Measurements from ENCODE around the gene HBM.
"Not testable (repeated sequence)": the region's sequence is repeated elsewhere in the genome, so short reads cannot be mapped to it uniquely, and the experiment has no call there.

Gene HBM

GRCh38 chr16:133716-134115 is 32.1 kb upstream of the HBM start:
- H3K4me3 Mint-ChIP-seq = no peak overlapping the region
- no peak overlapping the region for H3K27ac Mint-ChIP-seq

DNA sequence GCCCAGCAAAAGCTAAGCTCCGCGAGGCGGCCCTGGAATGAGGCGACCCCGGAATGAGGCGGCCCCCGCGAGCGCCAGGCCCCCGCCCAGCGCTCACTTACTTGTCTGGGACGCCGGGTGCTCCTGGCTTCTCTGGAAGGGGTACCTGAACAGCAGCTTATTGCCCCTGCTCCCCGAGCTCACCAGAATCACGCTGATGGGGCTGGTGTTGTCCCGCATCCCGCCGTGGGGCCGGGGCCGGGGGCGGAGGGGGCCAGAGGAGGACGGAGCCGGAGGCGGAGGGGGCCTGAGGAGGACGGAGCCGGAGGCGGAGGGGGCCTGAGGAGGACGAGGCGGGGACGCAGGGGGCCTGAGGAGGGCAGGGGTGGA is 27.7 kb upstream of the HBM start:
- H3K9me3 Mint-ChIP-seq = no peaks in the 10 kb centered on the region
- no peaks in the 10 kb centered on the region for H3K27me3 Mint-ChIP-seq
- H3K4me3 Mint-ChIP-seq = peak overlapping the region; percentile 80
- H3K36me3 Mint-ChIP-seq = peaks cover 2% of the 10 kb centered on the region
- H3K4me1 Mint-ChIP-seq = peaks cover 13% of the 10 kb centered on the region
- peak overlapping the region; percentile 95 for H3K27ac Mint-ChIP-seq
- DNase-seq (ENCODE audit: low spot score in 2 of 2) (peak in 1 of 2 donors; percentile 41), ATAC-seq (ENCODE audit: low read depth) (no peak)

More at GRCh38 chr16:133716-134115, 32.1 kb upstream of the HBM start:
- DNase-seq (ENCODE audit: low spot score in 2 of 2) = no peak
- Mint-ChIP-seq H3K4me1 (peaks cover 16% of the 10 kb centered on the region), H3K27me3 (no peaks in the 10 kb centered on the region), H3K36me3 (peaks cover 6% of the 10 kb centered on the region), H3K9me3 (no peaks in the 10 kb centered on the region)
- no peak for ATAC-seq (ENCODE audit: low read depth)

- no peak overlapping the region for H3K4me3 Mint-ChIP-seq
- H3K9me3 Mint-ChIP-seq = no peaks in the 10 kb centered on the region
- peaks cover 4% of the 10 kb centered on the region for H3K4me1 Mint-ChIP-seq
- H3K36me3 Mint-ChIP-seq = peaks cover 2% of the 10 kb centered on the region
- H3K27me3 Mint-ChIP-seq = peaks cover 11% of the 10 kb centered on the region
- ATAC-seq (ENCODE audit: low read depth) = no peak
- DNase-seq (ENCODE audit: low spot score in 2 of 2) = no peak
- H3K27ac Mint-ChIP-seq = no peak overlapping the region
Observed at GRCh38 chr16:140175-140857, 25.5 kb upstream of the HBM start.

DNA sequence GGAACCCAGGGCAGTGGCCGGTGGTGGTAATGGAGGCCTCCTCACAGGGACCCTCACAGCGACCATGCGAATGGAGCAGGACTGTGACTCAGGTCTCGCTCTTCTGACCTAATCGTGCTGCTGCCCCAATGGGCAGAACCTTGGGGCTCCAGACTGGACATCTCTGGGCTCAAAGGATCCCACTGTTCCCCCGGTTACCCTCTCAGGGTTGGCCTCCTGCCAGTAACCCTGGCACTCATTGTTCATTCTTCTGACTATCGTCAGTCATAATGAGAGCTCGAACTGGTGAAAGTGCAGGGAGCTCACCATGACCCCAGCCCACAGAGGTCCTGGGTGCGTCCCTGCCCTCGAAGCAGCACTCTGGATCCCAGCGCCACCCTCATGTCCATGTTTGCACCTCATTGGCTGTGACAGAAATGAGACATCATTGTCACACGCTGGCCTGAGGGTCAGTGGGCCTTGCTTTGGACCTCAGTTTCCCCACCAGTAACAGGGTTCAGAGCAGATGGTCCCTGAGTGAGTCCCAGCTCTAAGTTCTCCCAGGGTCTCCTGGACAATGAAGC is 23.3 kb upstream of the HBM start:
- Mint-ChIP-seq H3K36me3 (no peaks in the 10 kb centered on the region), H3K27ac (no peak overlapping the region), H3K4me3 (no peak overlapping the region), H3K27me3 (peaks cover 11% of the 10 kb centered on the region), H3K9me3 (no peaks in the 10 kb centered on the region), H3K4me1 (no peaks in the 10 kb centered on the region)
- ATAC-seq (ENCODE audit: low read depth) = no peak
- DNase-seq (ENCODE audit: low spot score in 2 of 2) = no peak

DNA sequence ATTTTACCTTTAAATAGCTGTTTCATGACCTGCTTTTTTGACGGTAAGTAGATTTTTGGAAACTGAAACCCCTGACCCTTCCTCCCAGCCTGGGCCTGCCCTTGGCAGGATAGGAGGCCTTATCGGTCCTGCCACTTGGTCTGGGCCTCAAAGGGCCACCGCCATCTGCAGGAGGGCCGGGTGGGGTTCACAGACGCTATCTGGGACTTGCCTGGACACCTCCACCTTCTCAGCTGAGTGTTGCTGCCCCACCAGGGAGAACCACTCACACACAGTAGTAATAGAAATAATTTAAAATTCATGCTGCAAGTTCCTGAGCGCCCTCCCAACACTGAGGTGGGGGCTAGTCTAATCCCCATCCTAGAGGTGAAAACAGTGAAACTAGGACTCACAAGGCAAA is 22.7 kb upstream of the HBM start:
- no peak for DNase-seq (ENCODE audit: low spot score in 2 of 2)
- no peak for ATAC-seq (ENCODE audit: low read depth)
- Mint-ChIP-seq H3K4me1 (no peaks in the 10 kb centered on the region), H3K27ac (no peak overlapping the region), H3K4me3 (no peak overlapping the region), H3K27me3 (peaks cover 11% of the 10 kb centered on the region), H3K36me3 (no peaks in the 10 kb centered on the region), H3K9me3 (no peaks in the 10 kb centered on the region)

DNA sequence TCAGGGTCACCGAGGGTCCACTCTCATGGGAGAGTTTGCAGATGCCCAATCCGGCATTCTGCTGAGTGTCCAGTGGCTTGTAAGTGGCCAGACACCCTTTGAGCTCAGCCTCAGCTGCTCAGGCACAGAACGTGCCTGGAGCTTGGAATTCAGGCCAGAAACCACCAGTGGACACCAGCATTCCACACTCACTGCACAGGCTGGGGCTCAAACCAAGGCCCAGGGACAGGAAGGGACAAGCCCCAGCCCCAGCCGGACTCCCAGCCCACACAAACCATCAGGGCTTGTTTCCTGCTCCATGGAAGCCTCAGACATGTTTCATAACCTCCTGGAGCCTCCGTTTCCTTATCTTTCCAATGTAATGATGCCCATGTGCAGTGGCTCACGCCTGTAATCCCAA is 22.3 kb upstream of the HBM start:
- DNase-seq (ENCODE audit: low spot score in 2 of 2) = no peak
- no peak for ATAC-seq (ENCODE audit: low read depth)
- no peaks in the 10 kb centered on the region for H3K4me1 Mint-ChIP-seq
- H3K36me3 Mint-ChIP-seq = no peaks in the 10 kb centered on the region
- H3K4me3 Mint-ChIP-seq = no peak overlapping the region
- H3K27me3 Mint-ChIP-seq = peaks cover 11% of the 10 kb centered on the region
- H3K27ac Mint-ChIP-seq = no peak overlapping the region
- no peaks in the 10 kb centered on the region for H3K9me3 Mint-ChIP-seq

- no peak overlapping the region for H3K4me3 Mint-ChIP-seq
- DNase-seq (ENCODE audit: low spot score in 2 of 2) (no peak), ATAC-seq (ENCODE audit: low read depth) (no peak)
- H3K4me1 Mint-ChIP-seq = no peaks in the 10 kb centered on the region
- no peak overlapping the region for H3K27ac Mint-ChIP-seq
- peaks cover 15% of the 10 kb centered on the region for H3K27me3 Mint-ChIP-seq
- no peaks in the 10 kb centered on the region for H3K9me3 Mint-ChIP-seq
- no peaks in the 10 kb centered on the region for H3K36me3 Mint-ChIP-seq
Observed at GRCh38 chr16:144797-145252, 21.0 kb upstream of the HBM start.

- Mint-ChIP-seq H3K9me3 (no peaks in the 10 kb centered on the region), H3K4me3 (no peak overlapping the region), H3K27me3 (peaks cover 15% of the 10 kb centered on the region), H3K36me3 (no peaks in the 10 kb centered on the region), H3K4me1 (no peaks in the 10 kb centered on the region), H3K27ac (no peak overlapping the region)
- DNase-seq (ENCODE audit: low spot score in 2 of 2) (no peak), ATAC-seq (ENCODE audit: low read depth) (no peak)
Observed at GRCh38 chr16:146646-147045, 19.1 kb upstream of the HBM start.

DNA sequence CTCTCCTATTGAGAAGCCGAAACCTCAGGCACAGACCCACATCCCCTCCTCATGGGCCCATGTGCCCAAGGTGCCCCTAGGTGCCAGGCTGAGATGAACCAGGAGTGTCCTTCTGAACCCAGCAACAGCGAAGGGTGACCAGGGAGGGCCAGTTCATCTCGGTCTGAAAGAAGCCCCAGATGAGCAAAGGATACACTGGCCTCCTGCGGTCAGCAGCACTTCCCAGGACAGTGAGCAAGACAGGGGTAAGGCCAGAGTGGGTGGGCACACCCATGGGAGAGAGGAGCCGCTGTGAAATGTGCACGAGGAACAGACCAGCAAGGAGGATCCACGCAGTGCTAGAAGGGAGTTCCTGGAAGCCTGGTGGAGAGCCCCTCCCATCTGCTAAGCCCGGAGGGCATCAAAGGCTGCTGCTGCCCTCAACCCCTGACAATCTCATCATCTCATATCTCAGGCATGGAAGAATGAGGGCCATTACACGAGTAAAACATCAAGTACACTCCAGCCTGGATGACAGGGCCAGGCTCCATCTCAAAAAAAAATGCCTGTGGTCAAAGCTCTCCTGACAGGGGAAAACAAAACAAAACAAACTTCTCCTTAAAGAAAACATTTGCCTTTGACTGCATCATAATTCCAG is 16.6 kb upstream of the HBM start:
- Mint-ChIP-seq H3K27ac (no peak overlapping the region), H3K36me3 (no peaks in the 10 kb centered on the region), H3K9me3 (no peaks in the 10 kb centered on the region), H3K4me1 (peaks cover 3% of the 10 kb centered on the region), H3K4me3 (no peak overlapping the region), H3K27me3 (peaks cover 16% of the 10 kb centered on the region)
- no peak for DNase-seq (ENCODE audit: low spot score in 2 of 2)
- no peak for ATAC-seq (ENCODE audit: low read depth)

- H3K27me3 Mint-ChIP-seq = peaks cover 18% of the 10 kb centered on the region
- H3K4me3 Mint-ChIP-seq = peak within 1 kb of the TSS; percentile 66
- H3K4me1 Mint-ChIP-seq = peaks cover 10% of the 10 kb centered on the region
- no peaks in the 10 kb centered on the region for H3K36me3 Mint-ChIP-seq
- DNase-seq (ENCODE audit: low spot score in 2 of 2) (no peak), ATAC-seq (ENCODE audit: low read depth) (no peak)
- H3K9me3 Mint-ChIP-seq = no peaks in the 10 kb centered on the region
- peak within 1 kb of the TSS; percentile 42 for H3K27ac Mint-ChIP-seq
Observed at GRCh38 chr16:152141-153128, 13.3 kb upstream of the HBM start, which contains the start of gene HBZ. Gene HBZ, plus strand, starts transcription at chr16:152644. Its CDS starts 266 bp downstream, at chr16:152910.

GRCh38 chr16:153129-153521 is 12.7 kb upstream of the HBM start:
- Mint-ChIP-seq H3K4me3 (peak overlapping the region; percentile 66), H3K27me3 (peaks cover 18% of the 10 kb centered on the region), H3K27ac (peak overlapping the region; percentile 42)
- not testable (repeated sequence) for H3K36me3 Mint-ChIP-seq; H3K9me3 Mint-ChIP-seq; H3K4me1 Mint-ChIP-seq; ATAC-seq (ENCODE audit: low read depth); DNase-seq (ENCODE audit: low spot score in 2 of 2)

DNA sequence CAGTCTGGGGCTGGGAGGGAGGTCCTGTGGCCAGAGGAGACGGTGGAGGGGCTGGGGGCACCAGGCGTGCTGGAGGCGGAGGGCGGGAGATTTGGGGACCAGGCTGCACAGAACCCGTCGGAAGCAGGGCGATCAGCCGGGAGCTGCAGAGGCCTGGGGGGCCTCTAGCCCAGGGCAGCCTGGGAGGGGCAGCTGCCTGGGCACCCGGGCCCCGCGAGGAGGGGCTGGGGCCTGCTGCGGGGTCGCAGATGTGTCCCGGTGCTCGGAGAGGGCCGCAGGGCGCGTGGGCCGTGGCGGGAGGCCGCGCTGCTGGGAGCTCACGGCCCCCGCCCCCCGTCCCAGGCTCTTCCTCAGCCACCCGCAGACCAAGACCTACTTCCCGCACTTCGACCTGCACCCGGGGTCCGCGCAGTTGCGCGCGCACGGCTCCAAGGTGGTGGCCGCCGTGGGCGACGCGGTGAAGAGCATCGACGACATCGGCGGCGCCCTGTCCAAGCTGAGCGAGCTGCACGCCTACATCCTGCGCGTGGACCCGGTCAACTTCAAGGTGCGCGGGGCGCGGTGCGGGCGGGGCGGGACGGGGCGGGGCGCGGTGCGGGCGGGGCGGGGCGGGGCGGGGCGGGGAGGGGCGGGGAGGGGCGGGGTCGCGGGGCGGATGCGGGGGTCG is 12.1 kb upstream of the HBM start:
- H3K4me1 Mint-ChIP-seq; H3K9me3 Mint-ChIP-seq; H3K36me3 Mint-ChIP-seq; DNase-seq (ENCODE audit: low spot score in 2 of 2); H3K27ac Mint-ChIP-seq; H3K4me3 Mint-ChIP-seq: not testable (repeated sequence)
- H3K27me3 Mint-ChIP-seq = peaks cover 21% of the 10 kb centered on the region
- peak; percentile 26 for ATAC-seq (ENCODE audit: low read depth)

GRCh38 chr16:154217-155030 is 11.4 kb upstream of the HBM start:
- Mint-ChIP-seq H3K27me3 (peaks cover 22% of the 10 kb centered on the region), H3K4me3 (peak overlapping the region; percentile 61), H3K36me3 (no peaks in the 10 kb centered on the region), H3K27ac (no peak overlapping the region), H3K4me1 (peaks cover 11% of the 10 kb centered on the region), H3K9me3 (no peaks in the 10 kb centered on the region)
- DNase-seq (ENCODE audit: low spot score in 2 of 2) (no peak), ATAC-seq (ENCODE audit: low read depth) (peak; percentile 43)
